Osteoblast (primary cell): ENCODE measurements around the gene SPSB3. TPM values are rescaled to one million over a fixed set of nuclear protein-coding genes. Genes with fewer than 3 reads are reported as not detected.
"Not testable (repeated sequence)": the region's sequence is repeated elsewhere in the genome, so short reads cannot be mapped to it uniquely, and the experiment has no call there.

Experiments
- DNase-seq: peaks from one replicate; pipeline ENCODE4 v3.0.0; 2011; ENCODE audit warnings: low spot score, mixed read lengths; ENCODE audit not compliant: insufficient read length; ENCODE audit errors: missing footprints
- H2AFZ ChIP-seq: 2 replicates; pipeline ENCODE4 v1.6.0; 2011; ENCODE audit warnings: mild to moderate bottlenecking, low read length
- H3K27ac ChIP-seq: 2 replicates; pipeline ENCODE4 v1.5.1; 2011; ENCODE audit warnings: mild to moderate bottlenecking, low read depth, low read length, moderate library complexity
- H3K27me3 ChIP-seq: 2 replicates; pipeline ENCODE4 v1.6.0; 2012; ENCODE audit warnings: mild to moderate bottlenecking, control low read depth, inconsistent platforms, low read length, moderate library complexity; ENCODE audit not compliant: insufficient read depth
- H3K36me3 ChIP-seq: 2 replicates; pipeline ENCODE4 v1.5.1; 2011; ENCODE audit warnings: mild to moderate bottlenecking, low read length, control low read depth, moderate library complexity; ENCODE audit not compliant: insufficient read depth
- H3K4me1 ChIP-seq: 2 replicates; pipeline ENCODE4 v1.5.1; 2011; ENCODE audit warnings: mild to moderate bottlenecking, low read length, control low read depth, moderate library complexity; ENCODE audit not compliant: insufficient read depth
- H3K4me2 ChIP-seq: 2 replicates; pipeline ENCODE4 v1.6.0; 2011; ENCODE audit warnings: mild to moderate bottlenecking, low read length; ENCODE audit not compliant: insufficient read depth
- H3K4me3 ChIP-seq: fragments of 200-600 bp; sonication (generic); 3 replicates; pipeline ENCODE4 v1.5.1; 2012; ENCODE audit warnings: mild to moderate bottlenecking, low read length, inconsistent platforms; ENCODE audit not compliant: insufficient read depth
- H3K79me2 ChIP-seq: 2 replicates; pipeline ENCODE4 v1.6.0; 2012; ENCODE audit warnings: mild to moderate bottlenecking, low read length, control low read depth, inconsistent platforms; ENCODE audit not compliant: insufficient read depth
- H3K9me3 ChIP-seq: 2 replicates; pipeline ENCODE4 v1.5.1; 2011; ENCODE audit warnings: low read depth, low read length, control low read depth
- H4K20me1 ChIP-seq: 2 replicates; pipeline ENCODE4 v1.6.0; 2012; ENCODE audit warnings: mild to moderate bottlenecking, low read length, control low read depth; ENCODE audit not compliant: insufficient read depth
- total RNA-seq: library from RNA; depleted of rRNA; stranded (reverse); fragments of >200 nt; gene quantifications from 2 replicates; pipeline ENCODE4 v1.2.3, GENCODE V29; 2012
- TF ChIP-seq, protein P1 (sequence below): IDR thresholded peaks from 2 replicates; pipeline ENCODE4 v1.5.1; 2011; ENCODE audit warnings: mild to moderate bottlenecking, low read depth, low read length, moderate library complexity; ENCODE audit errors: extremely low read depth

Gene SPSB3
- total RNA-seq, 1 donor: 42.3 TPM

DNA sequence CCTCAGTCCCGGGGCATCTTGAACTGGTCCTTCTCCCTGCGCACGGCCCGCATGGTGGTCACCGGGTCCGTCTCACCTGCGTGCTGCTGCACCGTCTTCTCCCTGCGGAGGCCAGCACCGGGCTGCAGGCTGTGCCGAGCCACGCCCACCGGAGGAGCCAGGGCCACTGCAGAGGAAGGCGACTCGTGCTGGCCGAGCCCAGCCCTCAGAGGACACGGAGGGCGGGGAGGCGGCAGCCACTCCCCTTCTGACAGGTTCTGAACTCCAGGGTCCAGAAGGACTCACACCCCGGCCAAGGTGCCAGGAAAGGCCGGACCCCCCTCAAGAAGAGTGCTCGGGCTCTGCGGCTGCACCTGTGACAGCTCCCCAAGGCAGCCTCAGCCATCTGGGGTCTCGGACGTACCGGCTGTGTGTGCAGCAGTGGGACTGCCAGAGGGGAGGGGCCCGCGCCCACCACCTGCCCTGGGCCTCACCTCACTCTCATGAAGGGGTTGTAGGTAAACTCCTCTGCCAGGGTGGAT is 27.0 kb upstream of the SPSB3 start:
- H3K4me1 ChIP-seq: peaks cover 3% of the 10 kb centered on the region
- no peaks in the 10 kb centered on the region for H4K20me1 ChIP-seq
- TF ChIP-seq, protein P1, sequence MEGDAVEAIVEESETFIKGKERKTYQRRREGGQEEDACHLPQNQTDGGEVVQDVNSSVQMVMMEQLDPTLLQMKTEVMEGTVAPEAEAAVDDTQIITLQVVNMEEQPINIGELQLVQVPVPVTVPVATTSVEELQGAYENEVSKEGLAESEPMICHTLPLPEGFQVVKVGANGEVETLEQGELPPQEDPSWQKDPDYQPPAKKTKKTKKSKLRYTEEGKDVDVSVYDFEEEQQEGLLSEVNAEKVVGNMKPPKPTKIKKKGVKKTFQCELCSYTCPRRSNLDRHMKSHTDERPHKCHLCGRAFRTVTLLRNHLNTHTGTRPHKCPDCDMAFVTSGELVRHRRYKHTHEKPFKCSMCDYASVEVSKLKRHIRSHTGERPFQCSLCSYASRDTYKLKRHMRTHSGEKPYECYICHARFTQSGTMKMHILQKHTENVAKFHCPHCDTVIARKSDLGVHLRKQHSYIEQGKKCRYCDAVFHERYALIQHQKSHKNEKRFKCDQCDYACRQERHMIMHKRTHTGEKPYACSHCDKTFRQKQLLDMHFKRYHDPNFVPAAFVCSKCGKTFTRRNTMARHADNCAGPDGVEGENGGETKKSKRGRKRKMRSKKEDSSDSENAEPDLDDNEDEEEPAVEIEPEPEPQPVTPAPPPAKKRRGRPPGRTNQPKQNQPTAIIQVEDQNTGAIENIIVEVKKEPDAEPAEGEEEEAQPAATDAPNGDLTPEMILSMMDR: no peak
- peaks cover 14% of the 10 kb centered on the region for H3K36me3 ChIP-seq
- H3K4me3 ChIP-seq: no peak overlapping the region
- no peaks in the 10 kb centered on the region for H3K27me3 ChIP-seq
- no peak overlapping the region for H2AFZ ChIP-seq
- H3K9me3 ChIP-seq: no peaks in the 10 kb centered on the region
- no peak overlapping the region for H3K4me2 ChIP-seq
- peak; percentile 60 for DNase-seq
- no peak overlapping the region for H3K27ac ChIP-seq
- H3K79me2 ChIP-seq: no peaks in the 10 kb centered on the region

GRCh38 chr16:1808691-1809090 is 26.3 kb upstream of the SPSB3 start:
- Histone ChIP-seq H4K20me1 (no peaks in the 10 kb centered on the region), H3K4me1 (peaks cover 3% of the 10 kb centered on the region), H3K4me2 (no peak overlapping the region), H3K9me3 (no peaks in the 10 kb centered on the region), H3K79me2 (no peaks in the 10 kb centered on the region), H3K36me3 (peaks cover 14% of the 10 kb centered on the region), H2AFZ (no peak overlapping the region), H3K27ac (no peak overlapping the region), H3K4me3 (no peak overlapping the region), H3K27me3 (no peaks in the 10 kb centered on the region)
- no peak for DNase-seq
- TF ChIP-seq, protein P1: no peak

DNA sequence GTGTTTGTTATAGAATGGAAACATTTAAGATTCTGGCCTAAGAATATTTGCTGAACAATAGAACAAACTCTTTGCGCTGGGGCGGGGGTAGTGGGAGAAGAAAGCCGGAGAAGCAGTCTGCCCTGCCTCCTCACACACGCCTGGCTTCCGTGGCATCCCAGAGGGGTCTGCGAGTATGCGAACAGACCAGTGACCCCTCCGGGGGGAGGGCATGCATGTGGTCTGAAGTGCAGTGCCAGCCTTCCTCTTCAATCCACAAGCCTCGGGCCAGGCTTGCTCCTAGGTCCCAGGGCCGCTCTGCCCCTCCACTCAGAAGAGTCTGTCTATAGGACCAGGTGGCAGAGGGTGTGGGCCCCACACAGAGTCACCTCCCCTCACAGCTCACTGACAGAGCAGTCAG is 25.3 kb upstream of the SPSB3 start:
- H4K20me1 ChIP-seq: no peaks in the 10 kb centered on the region
- H3K4me3 ChIP-seq: no peak overlapping the region
- H3K27ac ChIP-seq: no peak overlapping the region
- TF ChIP-seq, protein P1: no peak
- H3K27me3 ChIP-seq: no peaks in the 10 kb centered on the region
- peaks cover 14% of the 10 kb centered on the region for H3K36me3 ChIP-seq
- H2AFZ ChIP-seq: no peak overlapping the region
- no peaks in the 10 kb centered on the region for H3K4me1 ChIP-seq
- no peak for DNase-seq
- no peak overlapping the region for H3K4me2 ChIP-seq
- no peaks in the 10 kb centered on the region for H3K9me3 ChIP-seq
- no peaks in the 10 kb centered on the region for H3K79me2 ChIP-seq

GRCh38 chr16:1800701-1801100 is 18.3 kb upstream of the SPSB3 start:
- no peak overlapping the region for H3K4me2 ChIP-seq
- no peak overlapping the region for H2AFZ ChIP-seq
- H3K27me3 ChIP-seq: no peaks in the 10 kb centered on the region
- no peaks in the 10 kb centered on the region for H3K4me1 ChIP-seq
- H3K4me3 ChIP-seq: no peak overlapping the region
- no peaks in the 10 kb centered on the region for H3K9me3 ChIP-seq
- H3K27ac ChIP-seq: no peak overlapping the region
- TF ChIP-seq, protein P1: no peak
- no peaks in the 10 kb centered on the region for H3K79me2 ChIP-seq
- no peaks in the 10 kb centered on the region for H4K20me1 ChIP-seq
- no peaks in the 10 kb centered on the region for H3K36me3 ChIP-seq
- no peak for DNase-seq

DNA sequence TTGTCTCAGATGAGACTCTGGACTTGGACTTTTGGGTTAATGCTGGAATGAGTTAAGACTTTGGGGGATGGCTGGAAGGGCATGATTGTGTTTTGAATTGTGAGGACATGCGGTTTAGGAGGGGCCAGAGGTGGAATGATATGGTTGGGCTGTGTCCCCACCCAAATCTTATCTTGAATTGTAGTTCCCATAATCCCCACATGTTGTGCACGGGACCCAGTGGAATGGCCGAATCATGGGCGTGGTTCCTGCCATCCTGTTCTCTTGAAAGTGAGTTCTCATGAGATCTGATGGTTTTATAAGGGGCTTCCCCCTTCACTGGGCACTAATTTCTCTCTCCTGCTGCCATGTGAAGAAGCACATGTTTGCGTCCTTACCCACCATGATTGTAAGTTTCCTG is 16.9 kb upstream of the SPSB3 start:
- not testable (repeated sequence) for H3K4me1 ChIP-seq, H3K9me3 ChIP-seq, H3K4me2 ChIP-seq, H3K4me3 ChIP-seq, DNase-seq, H3K79me2 ChIP-seq, H2AFZ ChIP-seq, H3K27me3 ChIP-seq, H4K20me1 ChIP-seq, H3K36me3 ChIP-seq, H3K27ac ChIP-seq
